ENCODE results near the gene XIST. TPM values are rescaled to one million over a fixed set of nuclear protein-coding genes. Genes with fewer than 3 reads are reported as not detected.

Gene XIST
- total and polyA plus RNA-seq, 10 donors: 0.05 to 448 (median 360) TPM

GRCh38 chrX:73840120-73840924, 12.2 kb downstream of the XIST start:
- no peak for TF ChIP-seq CTCF (IDR thresholded peaks at IDR 0.05 in 8 of 11, conservative IDR thresholded peaks at IDR 0.05 in 3 of 11)
- no peak for TF ChIP-seq POLR2A (IDR thresholded peaks at IDR 0.05)
- intact Hi-C loops (cut with DNase I; ENCODE audit: low total_unique reads): no loop called here

GRCh38 chrX:73839152-73839551, 13.4 kb downstream of the XIST start:
- no peak for DNase-seq
- no peaks in the 10 kb centered on the region for H3K9me3 ChIP-seq
- no peak overlapping the region for H3K4me3 ChIP-seq
- H3K4me1 ChIP-seq: peaks cover 0 to 43% (median 0%) of the 10 kb centered on the region in 6 donors
- TF ChIP-seq CTCF (IDR thresholded peaks at IDR 0.05 in 8 of 11, conservative IDR thresholded peaks at IDR 0.05 in 3 of 11): no peak
- TF ChIP-seq POLR2A (IDR thresholded peaks at IDR 0.05): no peak
- no peak for TF ChIP-seq POLR2AphosphoS5 (IDR thresholded peaks at IDR 0.05)
- no peaks in the 10 kb centered on the region for H3K27me3 ChIP-seq (replicated peaks in 1 of 7)
- peaks cover 0 to 31% (median 0%) of the 10 kb centered on the region in 6 donors for H3K36me3 ChIP-seq
- 61 to 85% (median 76%) methylated on average over 1 of the region's 1 CpG for WGBS, 5 donors
- intact Hi-C loops (cut with DNase I; ENCODE audit: low total_unique reads): no loop called here
- H3K27ac ChIP-seq: no peak overlapping the region

More at GRCh38 chrX:73840120-73840924, 12.2 kb downstream of the XIST start:
- 77 to 90% (median 87%) methylated on average over 6 of the region's 6 CpGs for WGBS, 5 donors
- peaks cover 0 to 21% (median 0%) of the 10 kb centered on the region in 6 donors for H3K36me3 ChIP-seq
- H3K27ac ChIP-seq: no peak overlapping the region
- DNase-seq: no peak
- no peaks in the 10 kb centered on the region for H3K27me3 ChIP-seq (replicated peaks in 1 of 7)
- H3K9me3 ChIP-seq: no peaks in the 10 kb centered on the region
- no peak overlapping the region for H3K4me3 ChIP-seq
- H3K4me1 ChIP-seq: peaks cover 0 to 51% (median under 1%) of the 10 kb centered on the region in 6 donors

- 79 to 98% (median 84%) methylated on average over 3 of the region's 3 CpGs for WGBS, 5 donors
- TF ChIP-seq CTCF (IDR thresholded peaks at IDR 0.05 in 8 of 11, conservative IDR thresholded peaks at IDR 0.05 in 3 of 11) (no peak), POLR2AphosphoS5 (IDR thresholded peaks at IDR 0.05) (no peak), POLR2A (IDR thresholded peaks at IDR 0.05) (no peak)
- Histone ChIP-seq H3K9me3 (no peaks in the 10 kb centered on the region), H3K36me3 (peaks cover 0 to 38% (median 0%) of the 10 kb centered on the region in 6 donors), H3K27ac (no peak overlapping the region), H3K4me3 (no peak overlapping the region), H3K4me1 (peaks cover 0 to 33% (median 0%) of the 10 kb centered on the region in 6 donors), H3K27me3 (replicated peaks in 1 of 7) (no peaks in the 10 kb centered on the region)
- DNase-seq: no peak
- intact Hi-C loops (cut with DNase I; ENCODE audit: low total_unique reads): no loop called here
Measured at GRCh38 chrX:73838123-73838522, 14.4 kb downstream of the XIST start.

GRCh38 chrX:73836956-73837477, 15.5 kb downstream of the XIST start:
- Histone ChIP-seq H3K27me3 (replicated peaks in 1 of 7) (no peaks in the 10 kb centered on the region), H3K9me3 (no peaks in the 10 kb centered on the region), H3K27ac (no peak overlapping the region), H3K4me1 (peaks cover 0 to 22% (median 0%) of the 10 kb centered on the region in 6 donors), H3K4me3 (no peak overlapping the region), H3K36me3 (peaks cover 0 to 49% (median under 1%) of the 10 kb centered on the region in 6 donors)
- no peak for TF ChIP-seq POLR2AphosphoS5 (IDR thresholded peaks at IDR 0.05)
- no peak for TF ChIP-seq CTCF (IDR thresholded peaks at IDR 0.05 in 8 of 11, conservative IDR thresholded peaks at IDR 0.05 in 3 of 11)
- no peak for TF ChIP-seq POLR2A (IDR thresholded peaks at IDR 0.05)
- intact Hi-C loops (cut with DNase I; ENCODE audit: low total_unique reads): no loop called here
- DNase-seq: no peak
- WGBS, 5 donors: 57 to 66% (median 64%) methylated on average over 1 of the region's 1 CpG
